Measurements from ENCODE around the gene IL1R2.

The IL1R2 gene

DNA sequence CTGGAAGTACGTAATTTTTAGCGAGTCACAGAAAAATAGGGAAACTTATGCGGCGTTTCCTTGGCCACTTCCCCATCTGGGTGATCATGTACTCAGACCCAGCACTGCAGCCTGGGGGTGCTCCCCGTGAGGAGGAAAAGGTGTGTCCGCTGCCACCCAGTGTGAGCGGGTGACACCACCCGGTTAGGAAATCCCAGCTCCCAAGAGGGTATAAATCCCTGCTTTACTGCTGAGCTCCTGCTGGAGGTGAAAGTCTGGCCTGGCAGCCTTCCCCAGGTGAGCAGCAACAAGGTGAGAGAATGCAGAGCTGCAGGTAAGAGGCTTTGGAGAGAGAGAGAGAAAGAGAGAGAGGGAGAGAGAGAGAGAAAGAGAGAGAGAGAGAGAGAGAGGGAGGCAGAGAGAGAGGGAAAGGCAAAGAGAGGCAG, at the start of gene IL1R2:
Gene IL1R2, plus strand, starts transcription at position 240 of the 425 bp plus-strand sequence. CDS start 16,616 bp downstream, outside the sequence.
- no peak for DNase-seq

DNA sequence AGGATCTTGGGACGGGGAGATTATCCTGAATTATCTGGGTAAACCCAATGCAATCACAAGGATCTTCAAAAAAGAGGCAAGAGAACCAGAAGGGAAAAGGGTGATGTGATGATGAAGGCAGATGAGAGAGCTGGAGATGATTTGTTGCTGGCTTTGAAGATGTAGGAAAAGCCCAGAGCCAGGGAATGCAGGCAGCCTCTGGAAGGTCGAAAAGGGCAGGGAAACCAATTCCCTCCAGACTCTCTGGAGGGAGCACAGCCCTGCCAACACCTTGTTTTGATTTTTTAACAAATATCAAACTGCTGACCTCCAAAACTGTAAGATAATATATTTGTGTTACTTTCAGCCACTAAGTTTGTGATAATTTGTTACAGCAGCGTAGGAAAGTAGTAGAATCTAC, 48.9 kb upstream of the IL1R2 start:
- no peak for DNase-seq

GRCh38 chr2:101946372-101947039, 45.3 kb upstream of the IL1R2 start:
- no peak for DNase-seq

DNA sequence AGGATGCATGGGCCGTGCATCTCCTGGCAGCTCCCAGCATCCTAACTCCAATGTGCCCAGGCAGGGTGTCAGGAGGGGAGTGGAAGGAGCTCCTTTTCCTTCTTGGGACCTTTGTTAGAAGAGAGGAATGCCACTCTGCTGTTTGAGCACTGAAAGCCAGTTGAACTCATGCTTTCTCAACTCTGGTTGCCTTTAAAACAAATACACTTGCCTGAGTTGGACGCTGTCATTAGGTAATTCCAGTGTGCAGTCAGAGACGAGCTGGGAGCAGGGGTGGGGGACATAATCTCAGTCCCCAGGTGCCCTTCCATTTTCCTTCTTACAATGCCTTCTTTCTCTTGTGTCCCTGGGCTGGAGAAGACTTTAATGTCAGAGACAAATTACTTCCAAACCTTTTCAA, 44.4 kb upstream of the IL1R2 start:
- no peak for DNase-seq

GRCh38 chr2:101948625-101949155, 43.1 kb upstream of the IL1R2 start:
- no peak for DNase-seq

DNA sequence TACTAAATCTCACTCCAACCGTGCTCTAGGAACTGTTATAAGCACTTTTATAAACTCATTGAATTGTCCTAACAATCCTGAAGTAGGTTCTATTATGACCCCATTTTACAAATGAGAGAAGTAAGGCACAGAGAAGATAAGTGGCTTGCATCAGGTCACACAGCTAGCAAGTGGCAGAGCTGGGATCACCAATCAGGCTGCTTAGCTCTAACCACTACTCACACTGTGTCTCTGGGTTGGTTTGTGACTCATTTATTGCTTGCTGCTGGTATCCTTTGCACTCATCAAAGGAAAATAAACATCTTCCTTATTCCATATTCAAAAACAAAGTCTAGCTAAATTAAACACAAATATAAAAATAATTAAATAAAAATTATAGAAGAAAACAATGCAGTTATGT, 42.5 kb upstream of the IL1R2 start:
- no peak for DNase-seq

DNA sequence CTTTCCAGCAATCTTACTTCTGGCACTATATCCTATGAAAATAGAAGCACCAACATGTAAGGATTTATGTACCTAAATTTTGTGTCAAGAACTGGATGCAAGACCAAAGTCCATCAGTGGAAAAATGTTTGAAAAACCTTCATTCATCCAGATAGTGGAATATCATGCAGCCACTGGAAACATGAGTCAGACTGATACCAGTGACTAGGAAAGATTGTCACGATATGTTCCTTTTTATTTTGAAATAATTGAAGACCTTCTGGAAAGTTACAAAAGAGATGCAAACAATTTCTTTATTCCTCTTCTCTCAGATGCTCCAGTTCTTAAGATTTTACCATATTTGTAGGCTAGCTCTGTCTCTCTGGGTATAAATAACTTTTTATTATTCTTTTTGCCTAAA, 40.5 kb upstream of the IL1R2 start:
- DNase-seq: no peak

DNA sequence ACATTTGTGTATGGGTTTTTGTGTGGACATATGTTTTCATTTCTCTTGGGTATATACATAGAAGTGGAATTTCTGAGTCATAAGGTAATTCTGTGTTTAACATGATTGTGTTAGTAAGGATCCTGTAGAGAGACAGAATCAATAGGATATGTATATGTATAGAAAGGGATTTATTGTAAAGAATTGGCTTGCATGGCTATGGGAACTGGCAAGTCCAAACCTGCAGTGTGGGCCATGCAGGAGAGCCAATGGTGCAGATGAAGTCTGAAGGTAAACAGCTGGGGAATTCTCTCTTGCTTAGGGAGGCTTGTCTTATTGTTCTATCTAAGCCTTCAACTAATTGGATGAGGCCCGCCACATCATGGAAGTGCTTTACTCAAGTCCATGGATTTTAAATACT, 39.2 kb upstream of the IL1R2 start:
- no peak for DNase-seq

- DNase-seq: no peak
Measured at GRCh38 chr2:101956465-101957438, 35.0 kb upstream of the IL1R2 start.

DNA sequence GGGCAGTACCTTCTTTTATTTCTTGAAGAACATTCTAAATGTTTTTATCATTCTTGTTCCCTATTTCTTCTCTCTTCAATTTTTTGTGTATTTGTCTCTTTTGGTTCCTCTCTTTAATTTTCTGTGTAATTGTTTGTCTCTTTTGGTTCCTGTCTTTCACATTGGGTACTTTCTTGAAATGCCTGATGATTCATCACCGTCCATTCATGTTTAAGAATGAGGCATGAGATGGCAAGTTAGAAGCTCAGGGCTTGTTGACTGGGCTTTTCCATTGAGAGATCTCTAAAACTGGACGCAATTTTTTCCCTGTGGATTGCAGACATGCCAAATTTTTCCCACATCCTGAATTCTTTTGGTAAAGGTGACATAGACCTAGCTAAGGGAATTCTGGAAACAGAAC, 33.7 kb upstream of the IL1R2 start:
- no peak for DNase-seq

DNA sequence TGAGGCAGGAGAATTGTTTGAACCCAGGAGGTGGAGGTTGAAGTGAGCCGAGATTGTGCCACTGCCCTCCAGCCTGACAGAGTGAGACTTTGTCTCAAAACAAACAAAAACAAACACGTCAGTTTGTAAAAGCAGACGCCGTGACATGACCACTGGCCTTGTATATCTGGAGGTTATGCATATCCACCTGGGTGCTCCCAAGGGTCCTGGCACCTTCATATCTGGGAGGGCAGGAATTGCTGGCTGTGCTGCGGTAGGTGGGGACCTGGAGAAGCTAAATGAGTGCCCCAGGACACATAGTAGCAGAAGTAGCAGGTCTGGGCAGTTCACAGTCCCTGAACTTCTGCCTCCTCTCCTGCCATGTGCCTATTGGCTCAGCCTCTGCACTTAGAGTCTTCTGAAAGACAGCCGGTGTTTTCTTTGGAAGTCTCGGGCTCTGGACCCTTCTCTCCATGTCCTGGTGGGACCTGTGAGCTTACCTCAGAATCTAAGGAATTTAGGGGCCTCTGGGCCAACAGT, 30.9 kb upstream of the IL1R2 start:
- no peak for DNase-seq

DNA sequence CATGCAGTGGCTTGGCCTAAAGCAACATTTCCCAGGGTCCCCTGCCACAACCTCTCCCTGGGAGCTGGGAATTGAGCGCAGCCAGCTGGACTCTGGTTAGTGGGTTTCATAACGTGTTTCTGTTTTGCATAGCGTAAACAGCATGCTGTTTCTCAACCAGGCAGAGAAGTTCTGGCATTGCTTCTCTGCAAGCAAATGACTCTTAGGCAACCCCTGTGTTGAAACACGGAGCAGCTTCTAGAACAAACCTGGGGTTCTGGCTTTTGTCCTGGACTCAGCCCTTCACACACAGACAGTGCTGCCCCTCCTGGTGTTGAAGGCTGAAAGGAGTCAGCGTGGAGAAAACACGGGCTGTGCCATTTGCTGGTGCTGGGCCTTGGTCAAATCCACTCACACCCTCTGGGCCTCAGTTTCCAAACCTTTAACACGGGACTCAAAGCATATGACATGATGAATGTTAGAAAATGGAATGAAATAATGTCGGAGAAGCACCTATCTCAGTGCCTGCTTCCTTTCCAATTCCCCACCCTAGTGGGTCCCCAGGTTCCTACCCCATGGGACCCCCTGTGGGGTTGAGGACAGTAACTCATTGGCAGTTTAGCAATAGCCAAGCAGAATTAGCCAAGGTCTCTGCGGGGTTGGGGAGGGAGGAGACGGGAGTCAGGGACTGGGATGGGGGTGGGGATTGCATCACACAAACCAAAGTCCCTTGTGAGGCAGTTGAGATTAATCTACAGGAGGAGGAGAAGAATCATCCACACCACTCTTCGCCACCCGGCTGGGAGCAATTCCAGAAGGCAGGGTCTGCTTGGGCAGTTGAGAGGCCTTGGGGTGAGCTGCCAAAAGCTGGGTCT, 30.2 kb upstream of the IL1R2 start:
- no peak for DNase-seq

- no peak for DNase-seq
Measured at GRCh38 chr2:101962309-101962708, 29.5 kb upstream of the IL1R2 start.

DNA sequence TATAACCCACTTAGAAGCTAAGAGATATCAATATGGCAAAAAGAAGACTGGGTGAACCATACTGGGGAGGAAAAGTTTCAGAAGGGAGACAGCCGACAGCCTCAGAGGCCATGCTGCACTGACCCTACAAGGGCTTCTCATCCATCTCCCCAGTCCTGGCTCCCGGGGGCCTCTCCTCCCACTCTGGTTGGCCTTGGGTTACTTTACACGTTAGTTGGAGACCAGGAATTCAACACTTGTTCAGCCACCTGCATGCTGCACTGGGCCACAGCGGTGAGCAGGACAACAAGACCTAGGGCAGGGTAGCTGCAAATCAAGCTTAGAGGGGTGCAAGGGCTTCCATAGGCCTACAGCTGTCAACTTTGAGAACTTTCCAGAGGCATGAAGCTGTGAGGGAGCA, 28.6 kb upstream of the IL1R2 start:
- no peak for DNase-seq

DNA sequence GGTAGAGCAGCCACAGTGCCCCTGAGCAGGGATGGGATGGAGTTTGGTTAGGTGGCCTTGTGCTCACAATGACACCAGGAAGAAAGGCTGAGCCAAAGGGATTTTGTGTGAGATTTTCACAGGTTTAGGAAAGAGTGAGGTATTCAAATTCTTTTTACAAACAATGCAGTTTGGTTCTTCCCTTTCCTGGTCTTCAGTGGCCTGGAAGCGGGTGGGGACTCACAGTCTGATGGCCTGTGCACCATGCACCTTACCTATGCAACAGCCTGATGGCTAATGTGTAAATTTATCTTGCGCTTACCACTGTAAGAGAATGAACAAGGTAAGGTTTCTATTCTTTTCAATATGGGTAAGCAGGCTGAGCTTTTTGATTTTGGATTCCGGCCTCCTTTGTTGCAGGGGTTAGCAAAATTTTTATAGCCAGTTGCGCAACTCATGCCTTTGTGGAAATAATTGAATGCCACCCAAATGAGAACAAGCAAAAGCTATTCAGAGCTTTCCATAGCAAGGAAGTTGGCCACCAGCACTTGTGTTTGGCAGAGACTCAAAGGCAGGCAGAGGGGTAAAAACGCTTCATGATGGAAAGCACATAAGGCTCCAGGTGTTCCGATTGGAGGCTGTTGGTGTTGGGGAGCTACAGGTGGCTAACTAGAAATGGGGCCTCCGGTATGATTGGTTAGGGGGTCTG, 23.8 kb upstream of the IL1R2 start:
- no peak for DNase-seq

- no peak for DNase-seq
Measured at GRCh38 chr2:101969723-101970122, 22.0 kb upstream of the IL1R2 start.

DNA sequence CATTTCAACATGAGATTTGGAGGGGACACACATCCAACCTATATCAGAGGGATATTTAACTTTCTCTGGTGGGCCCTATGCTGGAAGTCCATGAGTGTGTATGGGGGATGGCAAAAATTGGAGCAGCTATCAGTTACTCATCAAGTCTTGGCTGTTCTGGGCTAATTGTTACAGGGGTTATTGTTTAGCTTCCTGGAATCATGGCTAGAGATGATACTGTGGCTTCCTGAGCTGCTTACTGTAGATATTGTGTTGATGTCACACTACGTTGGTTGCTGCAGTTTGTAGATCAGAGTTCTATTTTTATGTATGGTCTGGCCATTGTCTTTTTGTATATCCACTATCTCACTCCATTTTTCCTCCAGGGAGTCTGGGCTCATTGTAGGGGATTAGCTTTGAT, 20.9 kb upstream of the IL1R2 start:
- DNase-seq: no peak

DNA sequence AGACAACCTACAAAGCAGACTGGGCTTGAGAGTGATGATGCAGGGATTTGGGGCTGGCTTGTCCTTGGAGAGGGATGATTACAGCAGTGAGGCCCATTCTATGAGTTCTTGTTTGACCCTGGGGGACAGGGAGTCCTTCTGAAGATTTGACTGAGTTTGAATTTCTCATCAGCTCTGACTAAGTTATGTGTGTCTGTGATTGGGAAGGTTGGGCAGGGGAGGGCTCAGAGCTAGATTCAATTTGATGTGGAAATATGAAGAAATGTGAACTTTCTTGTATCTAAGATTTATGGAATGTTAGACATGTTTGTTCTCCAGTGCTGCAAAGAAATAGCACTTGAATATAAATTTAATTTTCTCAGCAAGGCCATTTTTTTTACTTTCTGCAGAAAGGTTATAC, 19.9 kb upstream of the IL1R2 start:
- no peak for DNase-seq

DNA sequence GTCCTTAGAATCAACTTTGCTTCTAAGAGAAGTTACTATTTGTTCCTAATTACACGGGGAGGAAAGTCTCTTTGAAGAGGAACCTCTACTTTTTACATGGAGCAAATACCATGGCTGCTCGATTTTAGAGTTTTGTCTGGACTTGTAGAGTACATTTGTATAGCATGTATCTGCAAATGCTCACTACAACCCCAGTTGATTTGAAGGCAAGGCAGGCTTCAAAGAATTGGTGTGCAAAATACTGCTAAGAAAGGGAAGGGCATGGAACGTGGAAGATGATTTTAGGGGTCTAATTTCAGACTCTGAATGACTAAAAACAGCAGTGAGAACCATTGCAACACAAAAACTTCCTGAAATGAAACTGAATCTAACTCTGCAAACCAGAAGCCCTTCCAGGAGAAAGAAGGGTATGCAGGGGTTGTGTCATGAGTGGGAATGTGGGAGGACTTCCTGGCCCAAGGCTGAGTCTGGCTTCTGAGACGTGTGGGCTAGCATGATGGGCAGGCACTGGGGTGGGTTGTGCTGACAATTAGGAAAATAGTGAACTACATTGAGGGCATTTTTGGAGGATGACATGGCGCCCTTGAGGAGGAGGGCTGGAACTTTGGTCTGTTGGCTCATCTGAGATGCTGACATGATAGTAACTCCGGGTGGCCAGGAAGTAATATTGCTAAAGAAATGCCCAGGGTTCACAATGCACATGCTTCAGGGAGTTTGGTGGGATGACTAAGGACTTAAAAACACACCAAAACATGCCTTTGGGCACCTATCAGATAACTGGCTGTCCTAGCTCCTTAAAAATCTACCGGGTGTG, 18.9 kb upstream of the IL1R2 start:
- no peak for DNase-seq

DNA sequence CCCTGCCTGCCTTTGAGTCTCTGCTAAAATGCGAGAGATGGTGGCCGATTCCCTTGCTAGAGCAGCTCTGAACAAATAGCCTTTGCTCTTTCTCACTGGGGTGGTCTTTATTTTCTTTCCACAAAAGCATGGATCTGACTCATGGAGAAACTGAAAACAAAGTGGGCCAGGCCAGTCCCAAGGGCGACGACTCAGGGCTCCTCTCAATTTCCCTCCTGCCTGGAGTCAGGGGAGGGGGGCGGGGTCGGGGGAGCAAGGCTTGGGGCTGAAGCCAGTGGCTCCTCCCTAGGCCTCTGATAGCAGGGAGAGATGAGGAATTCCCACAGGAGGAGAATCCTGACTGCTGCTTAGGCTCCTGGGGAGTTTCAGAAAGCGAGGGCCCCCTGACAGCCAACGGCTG, 17.1 kb upstream of the IL1R2 start:
- no peak for DNase-seq
